OCI-LY7 (cell line): ENCODE measurements around the gene MMP20. TPM values are rescaled to one million over a fixed set of nuclear protein-coding genes. Genes with fewer than 3 reads are reported as not detected.

Source experiments
- BruUV-seq: library from RNA; stranded (reverse); fragments of 400-500 nt; replicated peaks from 2 replicates; lab custom pipeline; 2021; lab: Mats Ljungman, UMichigan
- CTCF ChIA-PET: fragments of 300-600 bp; sonication (Branson Sonifier 250); formaldehyde crosslinking; loops from one replicate; lab custom pipeline; 2022; ENCODE audit warnings: antibody characterized with exemption; ENCODE audit not compliant: unreplicated experiment; lab: Charles Lee
- POLR2A ChIA-PET: fragments of 300-600 bp; sonication (Branson Sonifier 250); formaldehyde crosslinking; loops from one replicate; lab custom pipeline; 2022; ENCODE audit warnings: antibody characterized with exemption; lab: Charles Lee
- DNase-seq: peaks from one replicate; pipeline ENCODE4 v3.0.0-alpha.2; 2015; ENCODE audit warnings: low spot score
- H2AFZ ChIP-seq: fragments of 200-600 bp; sonication (generic), shearing (Covaris generic); 2 replicates; pipeline ENCODE4 v1.6.1; 2014; ENCODE audit warnings: mild to moderate bottlenecking, antibody characterized with exemption, low read length, moderate library complexity
- H3K27ac ChIP-seq: fragments of 200-600 bp; sonication (generic); 2 replicates; pipeline ENCODE4 v1.5.1; 2014; ENCODE audit warnings: mixed run types, low read depth, mild to moderate bottlenecking, moderate library complexity, low read length, inconsistent platforms; ENCODE audit not compliant: poor library complexity, severe bottlenecking
- H3K36me3 ChIP-seq: fragments of 200-600 bp; sonication (generic); 2 replicates; pipeline ENCODE4 v1.6.1; 2014; ENCODE audit warnings: mild to moderate bottlenecking, antibody characterized with exemption, low read length, moderate library complexity, mixed read lengths; ENCODE audit not compliant: insufficient read depth
- H3K4me1 ChIP-seq: fragments of 200-600 bp; sonication (generic); 2 replicates; pipeline ENCODE4 v1.5.1; 2014; ENCODE audit warnings: mild to moderate bottlenecking, low read length; ENCODE audit not compliant: insufficient read depth, poor library complexity, severe bottlenecking
- H3K4me2 ChIP-seq: fragments of 200-600 bp; sonication (generic); 2 replicates; pipeline ENCODE4 v1.6.1; 2014; ENCODE audit warnings: mild to moderate bottlenecking, low read length
- H3K4me3 ChIP-seq: fragments of 200-600 bp; sonication (generic); 2 replicates; pipeline ENCODE4 v1.5.1; 2014; ENCODE audit warnings: mild to moderate bottlenecking, low read depth, low read length; ENCODE audit not compliant: poor library complexity, severe bottlenecking
- H3K79me2 ChIP-seq: fragments of 200-600 bp; sonication (generic); 2 replicates; pipeline ENCODE4 v1.6.1; 2016; ENCODE audit warnings: low read depth, mild to moderate bottlenecking, low read length, moderate library complexity, mixed read lengths; ENCODE audit not compliant: insufficient read depth
- H3K9me2 ChIP-seq: fragments of 200-600 bp; sonication (generic); 2 replicates; pipeline ENCODE4 v1.6.1; 2016; ENCODE audit warnings: mild to moderate bottlenecking, low read length, mixed read lengths; ENCODE audit not compliant: insufficient read depth
- H3K9me3 ChIP-seq: fragments of 200-600 bp; sonication (generic); 2 replicates; pipeline ENCODE4 v1.6.1; 2014; ENCODE audit warnings: mild to moderate bottlenecking, mixed run types, low read length, mixed read lengths
- H4K20me1 ChIP-seq: fragments of 200-600 bp; sonication (generic); 2 replicates; pipeline ENCODE4 v1.6.1; 2014; ENCODE audit warnings: mild to moderate bottlenecking, antibody characterized with exemption, low read length, moderate library complexity, mixed read lengths; ENCODE audit not compliant: insufficient read depth
- CTCF ChIP-seq: fragments of 200-600 bp; sonication (generic); conservative IDR thresholded peaks from 2 replicates; pipeline ENCODE4 v1.5.1; 2014; ENCODE audit warnings: mild to moderate bottlenecking, antibody characterized with exemption, low read length, moderate library complexity, mixed read lengths
- EZH2phosphoT487 ChIP-seq: fragments of 200-600 bp; sonication (generic); IDR thresholded peaks from 2 replicates; pipeline ENCODE4 v1.6.1; 2018; ENCODE audit warnings: low read depth, borderline replicate concordance, mild to moderate bottlenecking, mixed run types, antibody characterized with exemption, low read length, moderate library complexity, mixed read lengths
- intact Hi-C: fragments of 100-400 bp; cut with micrococcal nuclease; formaldehyde crosslinking; loops from one replicate; pipeline ENCODE4 v1.10.0; 2022; ENCODE audit not compliant: unreplicated experiment
- total RNA-seq, 2 experiments: library from RNA; depleted of rRNA in 1 of 2; stranded (reverse); fragments of >200 nt in 1 of 2; shearing (Covaris generic) in 1 of 2; gene quantifications; 2 replicates each; pipeline ENCODE4 v1.2.3, GENCODE V29; 2014 to 2022

MMP20 gene
- total RNA-seq, 2 experiments from 2014 or later: not detected

DNA sequence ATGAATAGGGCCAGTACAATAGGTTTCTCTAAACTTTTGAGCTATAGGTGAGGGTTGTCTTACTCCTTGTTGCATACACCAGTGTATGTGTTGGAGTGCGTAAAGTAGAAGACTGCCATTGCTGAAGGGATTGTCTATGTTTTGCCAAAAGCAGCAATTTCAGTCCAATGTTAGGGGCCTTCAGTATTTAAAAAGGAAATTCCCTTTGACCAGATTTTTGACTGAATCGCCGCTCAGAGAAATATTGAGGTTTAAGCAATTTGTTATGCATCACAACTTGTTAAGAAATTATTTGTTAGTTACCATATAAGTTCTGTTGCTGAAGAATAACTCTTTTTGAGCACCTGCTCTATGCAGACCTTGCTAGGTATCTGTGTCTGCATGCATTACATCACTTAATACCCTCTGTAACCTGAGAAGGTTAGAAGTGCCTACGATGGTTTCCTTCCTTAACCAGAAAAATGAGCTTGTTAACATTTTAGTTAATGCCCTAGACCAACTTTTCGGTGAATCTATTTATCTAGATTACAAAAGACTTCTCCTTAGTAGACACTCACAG is 33.9 kb downstream of the MMP20 start:
- intact Hi-C loops: no loop called here
- POLR2A ChIA-PET: interaction anchor here (0.6 to 0.7 kb wide), 2 partner anchors 73 to 119 kb away, joined by 3 read pairs; no protein-coding TSS in a partner anchor

GRCh38 chr11:102590276-102591049 is 34.7 kb downstream of the MMP20 start:
- no peak overlapping the region for H3K4me3 ChIP-seq
- H2AFZ ChIP-seq: 0 out of 2 replicates have a peak overlapping the region, but pooled peaks have one; percentile 20
- no peaks in the 10 kb centered on the region for H3K9me3 ChIP-seq
- TF ChIP-seq EZH2phosphoT487: no peak
- no peak for TF ChIP-seq CTCF
- ChIA-PET CTCF (no interaction called here), POLR2A (no interaction called here)
- DNase-seq: no peak
- no peaks in the 10 kb centered on the region for H3K79me2 ChIP-seq
- no peak overlapping the region for H3K27ac ChIP-seq
- peaks cover 4% of the 10 kb centered on the region for H3K4me1 ChIP-seq
- no peaks in the 10 kb centered on the region for H3K36me3 ChIP-seq
- no peak overlapping the region for H3K4me2 ChIP-seq
- no TSS peak for BruUV-seq
- H3K9me2 ChIP-seq: no peaks in the 10 kb centered on the region
- H4K20me1 ChIP-seq: no peaks in the 10 kb centered on the region
- intact Hi-C loops: no loop called here

More for the DNA sequence above, 33.9 kb downstream of the MMP20 start:
- Histone ChIP-seq H3K9me3 (no peaks in the 10 kb centered on the region), H3K36me3 (no peaks in the 10 kb centered on the region), H3K4me3 (no peak overlapping the region), H3K9me2 (no peaks in the 10 kb centered on the region), H3K79me2 (no peaks in the 10 kb centered on the region), H2AFZ (no peak overlapping the region), H4K20me1 (no peaks in the 10 kb centered on the region), H3K4me2 (no peak overlapping the region), H3K4me1 (peaks cover 4% of the 10 kb centered on the region), H3K27ac (no peak overlapping the region)
- BruUV-seq: no TSS peak
- no peak for DNase-seq
- TF ChIP-seq EZH2phosphoT487 (no peak), CTCF (no peak)
- CTCF ChIA-PET: interaction anchor here (0.5 kb wide), 1 partner anchor 225 kb away, joined by 3 read pairs; no protein-coding TSS in a partner anchor

DNA sequence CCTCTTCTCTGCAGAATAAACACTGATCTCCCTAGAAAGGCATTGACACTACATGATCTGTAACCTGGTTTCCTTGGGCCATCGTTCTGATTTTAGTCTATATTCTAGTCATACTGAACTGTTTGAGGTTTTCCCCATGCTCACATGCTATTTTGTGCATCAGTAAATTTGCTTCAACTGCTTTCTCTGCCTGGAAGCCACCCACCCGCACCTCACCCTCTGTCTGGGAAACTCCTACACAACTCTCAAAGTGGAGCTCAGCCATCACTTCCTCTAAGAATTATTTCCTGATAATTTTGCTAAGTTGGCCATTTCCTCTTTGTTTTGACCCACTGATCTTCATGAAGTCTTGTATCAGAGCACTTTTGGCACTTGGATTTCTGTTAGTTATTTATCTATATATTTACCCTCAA is 36.1 kb downstream of the MMP20 start:
- no peak overlapping the region for H3K27ac ChIP-seq
- ChIA-PET CTCF (no interaction called here), POLR2A (no interaction called here)
- 0 out of 2 replicates have a peak, but pooled peaks cover 7% of the 10 kb centered on the region for H3K9me3 ChIP-seq
- no peaks in the 10 kb centered on the region for H4K20me1 ChIP-seq
- peaks cover 4% of the 10 kb centered on the region for H3K4me1 ChIP-seq
- no peaks in the 10 kb centered on the region for H3K79me2 ChIP-seq
- no peak for DNase-seq
- no peak overlapping the region for H3K4me2 ChIP-seq
- peak overlapping the region; percentile 55 for H2AFZ ChIP-seq
- BruUV-seq: no TSS peak
- H3K9me2 ChIP-seq: no peaks in the 10 kb centered on the region
- H3K36me3 ChIP-seq: no peaks in the 10 kb centered on the region
- H3K4me3 ChIP-seq: no peak overlapping the region
- intact Hi-C loops: no loop called here
- TF ChIP-seq EZH2phosphoT487 (no peak), CTCF (no peak)
